ENCODE measurements around the gene ITGA6.

ITGA6 gene

DNA sequence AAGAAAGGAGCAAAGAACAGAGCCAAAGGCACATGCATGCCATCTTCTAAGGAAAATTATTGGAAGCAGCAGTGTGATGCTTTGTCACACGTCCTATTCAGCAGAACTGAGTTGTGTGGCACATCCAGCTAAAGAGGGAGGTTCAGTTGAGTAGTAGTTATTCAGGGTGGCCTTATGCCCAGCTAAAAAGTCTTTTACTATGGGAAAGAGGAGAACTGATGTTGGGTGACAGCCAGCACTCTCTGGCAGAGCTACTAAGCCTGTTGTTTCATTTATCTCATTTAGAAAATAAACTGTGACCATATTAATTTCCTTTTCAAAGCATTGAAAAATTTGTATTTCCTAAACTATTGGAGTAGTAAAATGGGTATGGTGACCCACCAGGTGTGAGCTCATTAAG lies 18.5 kb downstream of the ITGA6 start:
- DNase-seq: no peak

GRCh38 chr2:172446474-172447063 lies 19.2 kb downstream of the ITGA6 start:
- no peak for DNase-seq

- no peak for DNase-seq
Measured at GRCh38 chr2:172447811-172448493, 20.6 kb downstream of the ITGA6 start.

DNA sequence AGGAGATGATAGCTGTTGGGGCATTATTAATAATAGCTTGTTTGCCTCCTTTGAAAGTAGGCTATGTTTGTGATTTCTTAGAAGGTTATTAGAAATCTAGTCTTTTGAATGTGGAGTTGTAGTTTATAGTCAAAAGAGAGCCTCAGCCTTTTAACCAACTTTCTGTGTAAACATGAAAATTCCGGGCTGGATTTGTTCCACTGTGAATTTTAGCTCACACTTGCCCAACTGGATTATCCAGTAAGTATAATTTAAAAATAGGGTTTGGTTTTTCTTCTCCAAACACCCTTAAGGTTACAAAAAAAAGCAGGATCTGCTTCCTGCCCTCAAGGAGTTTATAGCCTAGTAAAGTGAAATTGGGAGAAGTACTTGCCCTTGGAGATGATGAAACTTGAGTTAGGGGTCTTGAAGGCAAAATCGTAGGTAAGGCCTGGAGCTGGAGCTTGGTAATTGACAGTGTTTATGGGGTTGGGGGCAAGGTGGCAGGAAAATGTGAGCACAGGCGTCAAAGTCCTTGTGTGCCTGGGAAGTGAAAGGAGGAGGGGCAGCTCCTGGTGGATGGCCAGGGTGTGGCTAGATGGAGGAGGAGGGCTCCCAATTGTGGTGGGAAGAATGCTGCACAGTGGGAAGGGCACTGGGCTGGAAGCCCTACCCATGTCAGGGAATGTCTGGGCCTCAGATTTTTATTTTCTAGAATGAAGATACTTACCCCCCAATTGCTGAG lies 21.3 kb downstream of the ITGA6 start:
- no peak for DNase-seq

GRCh38 chr2:172449911-172450550 lies 22.6 kb downstream of the ITGA6 start:
- no peak for DNase-seq

- no peak for DNase-seq
Measured at GRCh38 chr2:172451923-172452322, 24.5 kb downstream of the ITGA6 start.

GRCh38 chr2:172452845-172453244 lies 25.5 kb downstream of the ITGA6 start:
- no peak for DNase-seq

- DNase-seq: no peak
Measured at GRCh38 chr2:172454404-172455120, 27.2 kb downstream of the ITGA6 start.

GRCh38 chr2:172455121-172455515 lies 27.7 kb downstream of the ITGA6 start:
- DNase-seq: no peak

DNA sequence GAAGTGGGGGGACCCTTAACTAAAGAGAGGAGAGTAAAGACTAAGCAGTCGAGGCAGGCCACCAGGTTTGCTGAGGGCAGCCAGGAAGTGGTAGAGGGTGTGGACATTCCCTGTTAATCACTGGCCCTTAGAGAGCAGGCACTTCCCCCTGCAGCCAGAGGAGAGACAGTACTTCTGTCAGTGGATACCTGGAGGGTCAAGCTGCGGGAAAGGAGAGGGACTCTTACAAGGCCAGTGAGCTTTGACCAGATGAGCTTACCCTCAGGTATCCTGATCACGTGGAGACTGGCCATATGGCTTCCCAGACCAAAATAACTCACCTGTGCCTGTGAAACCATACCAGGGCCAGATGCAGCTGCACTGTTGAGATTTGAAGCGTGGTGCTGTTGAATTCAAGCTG lies 28.6 kb downstream of the ITGA6 start:
- DNase-seq: no peak

DNA sequence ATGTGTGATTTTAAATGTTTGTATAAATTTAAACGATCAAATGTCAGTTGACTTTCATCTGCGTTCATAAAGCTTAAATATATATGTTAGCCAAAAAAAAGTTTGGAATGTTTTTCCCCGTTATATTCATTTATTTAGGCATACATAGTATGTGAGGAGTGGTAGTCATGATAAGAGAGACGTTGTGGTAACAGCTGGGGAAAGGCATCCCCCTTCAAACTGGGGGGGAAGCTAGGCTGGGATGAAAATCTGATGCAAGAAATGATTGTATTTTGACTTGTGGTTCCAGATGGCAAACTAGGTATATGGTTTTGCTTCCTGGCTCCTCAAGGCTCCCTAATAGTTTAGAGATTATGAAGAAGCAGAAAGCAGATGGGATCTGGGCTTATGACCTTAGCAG lies 30.1 kb downstream of the ITGA6 start:
- DNase-seq: no peak

DNA sequence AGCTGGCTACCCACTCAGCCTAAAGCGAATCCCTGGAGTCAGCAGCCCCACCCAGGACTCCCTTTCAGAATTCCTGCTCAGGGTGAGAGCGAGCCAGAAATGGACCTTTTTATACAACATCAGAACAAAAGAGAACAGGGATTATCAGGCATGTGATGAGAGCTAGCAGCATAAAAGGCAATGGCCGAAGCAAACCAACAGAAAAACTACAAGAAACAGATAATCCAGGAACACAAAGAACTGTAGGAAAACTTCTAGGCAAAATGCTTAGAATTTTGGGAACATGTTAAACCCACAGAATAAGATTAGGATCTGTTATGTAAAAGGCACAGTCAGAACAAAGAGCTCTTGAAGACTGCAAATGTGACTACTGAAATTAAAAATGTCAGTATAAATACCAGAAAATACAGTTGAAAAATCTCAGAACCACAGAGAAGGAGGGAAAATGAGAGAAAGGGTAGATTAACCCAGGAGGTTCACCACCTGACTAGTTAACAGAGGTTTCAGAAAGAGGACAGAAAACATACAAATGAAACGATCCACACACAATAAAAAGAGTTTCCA lies 31.3 kb downstream of the ITGA6 start:
- no peak for DNase-seq

GRCh38 chr2:172460780-172461201 lies 33.4 kb downstream of the ITGA6 start:
- DNase-seq: no peak

DNA sequence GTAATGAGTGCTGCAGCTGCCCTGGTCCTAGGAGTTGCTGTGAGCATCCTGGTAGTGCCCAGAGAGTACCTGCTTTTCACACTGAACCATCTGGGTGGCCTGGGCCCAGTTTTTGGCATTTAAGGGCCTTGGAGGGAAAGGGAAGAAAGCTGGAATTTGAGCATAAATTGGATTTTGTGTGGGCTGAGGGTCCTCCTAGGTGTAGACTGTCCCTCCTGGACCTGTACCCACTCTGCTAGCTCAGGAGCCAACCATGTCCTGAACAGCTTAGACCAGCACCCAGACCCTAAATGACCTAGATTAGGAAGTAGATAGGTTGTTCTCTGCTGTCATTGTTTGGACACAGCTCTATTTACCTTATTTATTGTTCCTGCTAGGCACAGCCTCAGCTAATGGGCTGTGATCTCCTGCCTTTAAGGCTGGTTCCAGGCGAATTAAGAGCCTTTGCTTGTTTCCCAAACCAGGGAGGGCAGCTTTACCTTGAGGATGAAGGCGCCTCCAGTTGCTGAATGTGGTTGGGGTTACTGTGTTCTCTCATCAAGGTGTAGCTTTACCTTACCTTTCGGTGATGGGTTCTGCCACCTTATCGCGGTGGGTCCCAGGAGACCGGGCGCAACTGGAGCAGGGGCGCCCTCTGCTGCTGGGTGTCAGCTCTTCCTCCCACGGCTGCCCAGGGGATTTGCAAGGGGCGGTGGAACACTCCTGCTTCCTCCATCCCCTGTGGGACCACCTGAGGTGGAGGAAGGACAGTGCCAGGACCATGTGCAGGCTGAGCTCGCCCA lies 34.4 kb downstream of the ITGA6 start:
- DNase-seq: peak; percentile 77 to 81

DNA sequence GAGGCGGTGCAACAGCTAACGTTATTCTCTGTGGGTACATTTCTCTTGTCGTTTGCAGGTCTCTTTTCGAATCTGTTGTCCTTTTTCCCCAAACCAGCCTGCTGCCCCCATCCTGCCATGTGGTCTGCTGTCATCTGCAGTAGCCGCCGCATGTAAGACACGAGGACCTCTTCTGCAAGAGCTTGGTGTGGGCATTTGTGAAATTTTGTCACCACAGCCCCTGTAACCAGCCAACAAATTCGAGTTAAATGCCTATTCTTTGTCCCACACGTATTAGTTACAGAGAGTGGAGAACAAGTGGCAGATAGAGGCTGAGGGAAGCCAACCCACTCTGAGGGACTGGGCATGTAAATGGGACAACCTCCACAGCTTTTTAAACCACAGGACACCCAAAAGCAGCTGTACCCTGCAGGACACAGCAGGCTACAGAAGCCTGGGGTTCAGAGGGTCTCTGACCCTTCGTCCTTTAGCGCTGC lies 35.0 kb downstream of the ITGA6 start:
- no peak for DNase-seq

- peak in 1 of 2 experiments; percentile 27 for DNase-seq
Measured at GRCh38 chr2:172462849-172463381, 35.5 kb downstream of the ITGA6 start.

- DNase-seq: no peak
Measured at GRCh38 chr2:172464400-172465129, 37.2 kb downstream of the ITGA6 start.

GRCh38 chr2:172465417-172466334 lies 38.3 kb downstream of the ITGA6 start:
- peak; percentile 73 to 78 for DNase-seq

- no peak for DNase-seq
Measured at GRCh38 chr2:172467382-172467781, 40.0 kb downstream of the ITGA6 start.
